GM06990 (cell line): ENCODE results near the gene TMEM88.

Experiments
- DNase-seq: peaks from one replicate; pipeline ENCODE4 v3.0.0-alpha.2; 2011; ENCODE audit not compliant: insufficient read length; ENCODE audit errors: extremely low read depth
- H3K27me3 ChIP-seq: replicated peaks from 2 replicates; pipeline ENCODE4 v1.6.0; 2011; ENCODE audit warnings: low read length; ENCODE audit not compliant: control insufficient read depth, insufficient read depth
- H3K36me3 ChIP-seq: 2 replicates; pipeline ENCODE4 v1.5.1; 2011; ENCODE audit warnings: low read length; ENCODE audit not compliant: control insufficient read depth, insufficient read depth
- H3K4me3 ChIP-seq: replicated peaks from 2 replicates; pipeline ENCODE4 v1.5.1; 2011; ENCODE audit warnings: low read depth, mild to moderate bottlenecking, control low read depth, low read length
- TF ChIP-seq, protein P1 (sequence below): IDR thresholded peaks from 2 replicates; pipeline ENCODE4 v1.5.1; 2011; ENCODE audit warnings: low read length, control low read depth, mild to moderate bottlenecking, inconsistent platforms; ENCODE audit not compliant: insufficient read depth, poor library complexity, severe bottlenecking

The TMEM88 gene

GRCh38 chr17:7834542-7834956 lies 20.3 kb upstream of the TMEM88 start:
- TF ChIP-seq, protein P1, sequence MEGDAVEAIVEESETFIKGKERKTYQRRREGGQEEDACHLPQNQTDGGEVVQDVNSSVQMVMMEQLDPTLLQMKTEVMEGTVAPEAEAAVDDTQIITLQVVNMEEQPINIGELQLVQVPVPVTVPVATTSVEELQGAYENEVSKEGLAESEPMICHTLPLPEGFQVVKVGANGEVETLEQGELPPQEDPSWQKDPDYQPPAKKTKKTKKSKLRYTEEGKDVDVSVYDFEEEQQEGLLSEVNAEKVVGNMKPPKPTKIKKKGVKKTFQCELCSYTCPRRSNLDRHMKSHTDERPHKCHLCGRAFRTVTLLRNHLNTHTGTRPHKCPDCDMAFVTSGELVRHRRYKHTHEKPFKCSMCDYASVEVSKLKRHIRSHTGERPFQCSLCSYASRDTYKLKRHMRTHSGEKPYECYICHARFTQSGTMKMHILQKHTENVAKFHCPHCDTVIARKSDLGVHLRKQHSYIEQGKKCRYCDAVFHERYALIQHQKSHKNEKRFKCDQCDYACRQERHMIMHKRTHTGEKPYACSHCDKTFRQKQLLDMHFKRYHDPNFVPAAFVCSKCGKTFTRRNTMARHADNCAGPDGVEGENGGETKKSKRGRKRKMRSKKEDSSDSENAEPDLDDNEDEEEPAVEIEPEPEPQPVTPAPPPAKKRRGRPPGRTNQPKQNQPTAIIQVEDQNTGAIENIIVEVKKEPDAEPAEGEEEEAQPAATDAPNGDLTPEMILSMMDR, result no peak
- Histone ChIP-seq H3K27me3 (peaks cover 2% of the 10 kb centered on the region), H3K36me3 (no peaks in the 10 kb centered on the region), H3K4me3 (peak overlapping the region; percentile 81)
- peak; percentile 64 for DNase-seq

GRCh38 chr17:7834957-7835813 lies 19.7 kb upstream of the TMEM88 start:
- DNase-seq, result peak; percentile 95
- TF ChIP-seq, protein P1, result peak; percentile 90
- Histone ChIP-seq H3K4me3 (peak overlapping the region; percentile 81), H3K27me3 (peaks cover 2% of the 10 kb centered on the region), H3K36me3 (no peaks in the 10 kb centered on the region)

DNA sequence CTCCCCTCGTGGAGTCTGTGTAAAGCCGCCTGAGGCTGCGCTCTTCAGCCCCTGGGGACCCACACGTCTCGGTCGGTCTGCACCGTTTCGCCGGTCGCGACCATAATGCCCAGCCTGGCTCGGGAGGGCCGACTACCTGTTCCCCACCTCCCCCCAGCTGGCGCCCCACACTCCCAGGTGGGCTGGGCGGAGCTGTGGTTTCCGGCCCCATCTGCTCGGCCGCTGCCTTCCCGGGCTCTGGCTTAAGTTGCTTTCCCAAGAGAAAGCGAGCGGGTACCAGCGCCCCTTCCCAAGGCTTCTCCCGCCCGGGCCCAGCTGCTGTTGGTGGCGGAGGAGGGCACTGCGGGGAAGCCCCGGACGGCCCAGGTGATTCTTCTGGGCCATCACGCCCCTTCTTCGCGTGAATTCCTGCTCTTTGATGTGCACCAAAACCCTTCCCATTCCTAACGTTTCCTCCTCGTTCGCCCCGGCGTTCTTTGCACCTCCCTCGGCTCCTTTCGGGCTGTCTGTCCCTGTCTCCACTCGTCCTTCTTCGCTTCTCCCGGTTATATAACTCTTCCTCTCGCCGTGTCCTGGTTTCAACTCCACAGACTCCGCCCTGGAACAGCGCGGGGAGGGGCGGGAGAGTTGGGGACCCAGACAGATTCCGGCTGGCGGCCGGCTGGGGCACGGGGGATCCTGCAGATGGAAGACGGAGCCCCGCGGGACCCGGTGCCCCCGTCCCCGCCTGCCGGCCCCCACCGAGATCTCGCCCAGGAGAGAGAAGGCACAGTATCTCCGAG lies 18.9 kb upstream of the TMEM88 start:
- peak overlapping the region; percentile 81 for H3K4me3 ChIP-seq
- H3K27me3 ChIP-seq, result no peaks in the 10 kb centered on the region; the same call in 1 of the 2 replicates
- no peak for DNase-seq
- no peaks in the 10 kb centered on the region; the same call in 1 of the 2 replicates for H3K36me3 ChIP-seq
- TF ChIP-seq, protein P1, result no peak

DNA sequence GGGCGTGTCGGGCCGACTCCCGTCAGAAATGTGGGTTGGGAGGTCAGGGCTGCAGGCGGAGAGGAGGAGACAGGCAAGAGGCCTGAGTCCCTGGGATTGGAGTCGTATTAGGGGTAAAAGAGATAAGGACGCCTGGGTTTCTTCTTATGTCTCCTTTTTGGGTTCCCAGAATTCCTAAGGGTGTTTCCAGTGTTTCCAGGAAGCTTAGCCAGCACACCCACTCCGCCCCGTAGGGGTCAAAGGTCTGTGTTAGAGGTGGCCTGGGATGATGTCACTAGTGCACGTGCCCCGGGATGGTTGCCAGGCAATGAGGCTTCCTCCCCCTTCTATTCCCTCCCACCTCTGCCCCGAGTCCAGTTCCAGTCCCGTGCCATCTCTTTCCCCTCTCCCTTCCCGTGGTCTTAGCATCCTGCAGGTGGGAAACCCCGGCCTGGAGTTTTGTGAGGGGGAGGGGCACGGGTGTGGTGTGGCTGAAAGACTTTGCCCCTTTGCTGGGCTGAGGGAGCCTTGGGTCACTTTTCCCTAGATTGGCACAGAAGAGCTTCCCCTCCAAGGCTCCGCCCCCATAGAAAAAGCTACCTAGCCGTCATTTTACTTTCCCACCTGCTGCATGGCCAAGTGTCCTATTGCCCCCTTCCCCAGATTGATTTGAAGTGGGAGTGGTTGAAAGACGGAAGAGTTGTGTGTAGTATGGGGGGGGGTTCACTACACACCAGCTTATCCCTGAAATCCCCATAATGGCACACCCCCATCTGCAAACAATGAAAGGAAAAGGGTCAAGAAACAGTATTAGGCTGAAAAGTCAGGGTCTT lies 18.1 kb upstream of the TMEM88 start:
- TF ChIP-seq, protein P1, result no peak
- Histone ChIP-seq H3K27me3 (no peaks in the 10 kb centered on the region), H3K4me3 (peak overlapping the region; percentile 81), H3K36me3 (no peaks in the 10 kb centered on the region; the same call in 1 of the 2 replicates)
- peak; percentile 77 for DNase-seq

DNA sequence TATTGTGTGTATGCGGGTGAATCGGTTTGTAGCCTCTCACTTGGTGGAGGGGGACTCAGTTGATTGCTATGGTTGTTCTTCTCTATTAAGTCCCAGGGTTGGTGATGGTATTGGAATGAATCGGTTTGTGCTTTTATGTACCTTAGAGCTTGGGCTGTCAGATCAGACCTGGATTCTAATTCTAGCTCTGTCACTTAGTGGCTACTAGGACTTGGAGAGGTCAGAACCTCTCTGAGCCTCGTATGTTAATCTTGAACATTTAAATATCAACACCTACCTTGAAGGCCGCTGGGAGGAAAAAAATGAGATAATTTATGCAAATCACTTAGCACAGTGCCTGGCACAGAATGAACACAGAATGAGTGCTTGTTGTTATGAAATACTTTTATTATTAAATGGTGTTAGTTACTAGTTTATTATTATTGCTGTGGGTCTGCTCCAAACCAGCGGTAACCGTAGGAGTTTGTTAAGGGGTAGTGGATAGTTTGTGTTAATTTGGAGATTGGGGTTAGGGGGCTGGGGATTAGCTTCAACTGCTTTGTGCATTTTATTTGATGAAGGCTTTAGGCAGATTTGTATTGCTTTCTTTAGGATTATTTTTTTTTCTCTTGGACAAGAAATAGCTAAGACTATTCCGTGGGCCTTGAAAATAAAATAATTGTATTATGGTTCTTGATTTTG lies 17.3 kb upstream of the TMEM88 start:
- Histone ChIP-seq H3K4me3 (peak overlapping the region; percentile 81), H3K27me3 (no peaks in the 10 kb centered on the region), H3K36me3 (no peaks in the 10 kb centered on the region; the same call in 1 of the 2 replicates)
- DNase-seq, result no peak
- TF ChIP-seq, protein P1, result no peak
